ENCODE measurements around the gene PPP4R1. TPM values are rescaled to one million over a fixed set of nuclear protein-coding genes. Genes with fewer than 3 reads are reported as not detected.

Gene PPP4R1
- total and polyA plus RNA-seq, 8 donors, result 25.9 to 372 (median 40.7) TPM

DNA sequence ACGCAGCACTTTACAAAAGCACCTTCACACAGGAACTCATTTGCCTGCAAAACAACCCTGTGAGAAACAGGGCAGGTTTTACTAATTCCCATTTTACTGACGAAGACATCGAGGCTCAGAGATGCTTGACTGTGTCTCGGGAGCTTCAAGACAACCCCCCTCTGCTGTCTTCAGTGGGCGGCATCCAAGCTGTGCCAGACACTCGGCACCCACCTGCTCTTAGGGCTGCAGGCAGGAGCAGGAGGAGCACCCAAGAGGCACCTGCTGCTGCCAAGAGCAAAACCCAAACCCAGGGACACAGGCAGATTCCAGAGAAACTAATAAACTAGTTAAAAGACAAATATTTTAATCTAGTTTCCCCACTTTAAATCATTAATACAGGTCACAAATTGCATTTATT, 67.9 kb downstream of the PPP4R1 start:
- WGBS, 5 donors, result 77 to 92% (median 87%) methylated on average over 6 of the region's 6 CpGs
- intact Hi-C loops (cut with DNase I; ENCODE audit: low total_unique reads), result no loop called here
- H3K27me3 ChIP-seq, result no peaks in the 10 kb centered on the region
- TF ChIP-seq, protein P1, sequence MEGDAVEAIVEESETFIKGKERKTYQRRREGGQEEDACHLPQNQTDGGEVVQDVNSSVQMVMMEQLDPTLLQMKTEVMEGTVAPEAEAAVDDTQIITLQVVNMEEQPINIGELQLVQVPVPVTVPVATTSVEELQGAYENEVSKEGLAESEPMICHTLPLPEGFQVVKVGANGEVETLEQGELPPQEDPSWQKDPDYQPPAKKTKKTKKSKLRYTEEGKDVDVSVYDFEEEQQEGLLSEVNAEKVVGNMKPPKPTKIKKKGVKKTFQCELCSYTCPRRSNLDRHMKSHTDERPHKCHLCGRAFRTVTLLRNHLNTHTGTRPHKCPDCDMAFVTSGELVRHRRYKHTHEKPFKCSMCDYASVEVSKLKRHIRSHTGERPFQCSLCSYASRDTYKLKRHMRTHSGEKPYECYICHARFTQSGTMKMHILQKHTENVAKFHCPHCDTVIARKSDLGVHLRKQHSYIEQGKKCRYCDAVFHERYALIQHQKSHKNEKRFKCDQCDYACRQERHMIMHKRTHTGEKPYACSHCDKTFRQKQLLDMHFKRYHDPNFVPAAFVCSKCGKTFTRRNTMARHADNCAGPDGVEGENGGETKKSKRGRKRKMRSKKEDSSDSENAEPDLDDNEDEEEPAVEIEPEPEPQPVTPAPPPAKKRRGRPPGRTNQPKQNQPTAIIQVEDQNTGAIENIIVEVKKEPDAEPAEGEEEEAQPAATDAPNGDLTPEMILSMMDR (IDR thresholded peaks at IDR 0.05), result no peak
- TF ChIP-seq POLR2AphosphoS5 (IDR thresholded peaks at IDR 0.05), result no peak
- no peak for TF ChIP-seq EP300 (IDR thresholded peaks at IDR 0.05)
- TF ChIP-seq POLR2A (IDR thresholded peaks at IDR 0.05), result no peak
- H3K4me3 ChIP-seq, result no peak overlapping the region
- DNase-seq, result no peak
- H3K9me3 ChIP-seq, result no peaks in the 10 kb centered on the region
- H3K4me1 ChIP-seq, result peaks cover 6 to 17% (median 15%) of the 10 kb centered on the region in 4 donors
- H3K27ac ChIP-seq, result no peak overlapping the region
- peaks cover 38 to 73% (median 70%) of the 10 kb centered on the region in 4 donors for H3K36me3 ChIP-seq

DNA sequence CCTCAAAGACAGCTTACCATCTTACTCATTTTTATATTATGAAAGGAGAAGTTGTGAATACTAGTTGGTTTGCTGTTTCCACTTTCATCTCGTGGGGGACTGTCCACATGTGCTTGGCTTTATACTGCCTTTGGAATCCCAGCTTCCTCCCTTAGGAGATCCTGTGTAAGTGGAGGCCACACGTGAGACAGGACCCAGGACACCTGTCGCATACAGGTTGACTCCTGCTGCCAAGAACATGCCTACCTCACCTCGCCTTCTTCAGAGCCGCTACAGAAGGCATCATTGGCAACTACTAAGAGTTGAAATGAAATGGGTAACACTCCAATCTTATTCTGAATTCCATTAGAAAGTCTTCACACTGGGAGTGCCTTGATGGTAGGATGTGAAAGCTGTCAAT, 69.3 kb downstream of the PPP4R1 start:
- Histone ChIP-seq H3K4me3 (no peak overlapping the region), H3K36me3 (peaks cover 32 to 67% (median 61%) of the 10 kb centered on the region in 4 donors), H3K9me3 (no peaks in the 10 kb centered on the region), H3K27me3 (no peaks in the 10 kb centered on the region), H3K27ac (no peak overlapping the region), H3K4me1 (peaks cover 6 to 17% (median 15%) of the 10 kb centered on the region in 4 donors)
- 84 to 89% (median 85%) methylated on average over 5 of the region's 5 CpGs for WGBS, 5 donors
- TF ChIP-seq, protein P1 (IDR thresholded peaks at IDR 0.05), result no peak
- TF ChIP-seq POLR2AphosphoS5 (IDR thresholded peaks at IDR 0.05) (no peak), POLR2A (IDR thresholded peaks at IDR 0.05) (no peak), EP300 (IDR thresholded peaks at IDR 0.05) (no peak)
- no peak for DNase-seq
- intact Hi-C loops (cut with DNase I; ENCODE audit: low total_unique reads), result no loop called here

DNA sequence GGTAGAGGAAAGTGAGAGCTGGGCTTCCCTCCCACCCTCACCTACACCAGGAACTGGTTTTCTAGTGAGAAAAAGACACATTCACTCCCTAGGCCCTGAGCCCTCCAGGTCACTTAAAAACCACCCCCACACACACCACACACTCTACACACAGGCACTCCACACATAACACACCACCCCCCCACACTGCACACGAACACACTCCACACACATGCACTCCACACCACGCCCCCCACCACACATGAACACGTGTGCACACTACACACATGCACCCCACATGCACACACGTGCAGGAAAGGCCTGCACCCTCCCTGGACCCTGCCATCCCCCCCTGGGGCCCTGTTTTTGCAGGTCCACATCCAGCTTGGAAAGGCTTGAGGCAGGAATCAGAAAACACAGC, 71.4 kb downstream of the PPP4R1 start:
- Histone ChIP-seq H3K4me1 (peaks cover 6 to 15% (median 6%) of the 10 kb centered on the region in 4 donors), H3K27ac (no peak overlapping the region), H3K9me3 (no peaks in the 10 kb centered on the region), H3K27me3 (no peaks in the 10 kb centered on the region), H3K36me3 (peaks cover 21 to 67% (median 61%) of the 10 kb centered on the region in 4 donors), H3K4me3 (no peak overlapping the region)
- DNase-seq, result no peak
- intact Hi-C loops (cut with DNase I; ENCODE audit: low total_unique reads), result no loop called here
- TF ChIP-seq POLR2AphosphoS5 (IDR thresholded peaks at IDR 0.05), result no peak
- TF ChIP-seq POLR2A (IDR thresholded peaks at IDR 0.05), result no peak
- TF ChIP-seq, protein P1 (IDR thresholded peaks at IDR 0.05), result no peak
- TF ChIP-seq EP300 (IDR thresholded peaks at IDR 0.05), result no peak
- 75 to 95% (median 90%) methylated on average over 4 of the region's 4 CpGs for WGBS, 5 donors

DNA sequence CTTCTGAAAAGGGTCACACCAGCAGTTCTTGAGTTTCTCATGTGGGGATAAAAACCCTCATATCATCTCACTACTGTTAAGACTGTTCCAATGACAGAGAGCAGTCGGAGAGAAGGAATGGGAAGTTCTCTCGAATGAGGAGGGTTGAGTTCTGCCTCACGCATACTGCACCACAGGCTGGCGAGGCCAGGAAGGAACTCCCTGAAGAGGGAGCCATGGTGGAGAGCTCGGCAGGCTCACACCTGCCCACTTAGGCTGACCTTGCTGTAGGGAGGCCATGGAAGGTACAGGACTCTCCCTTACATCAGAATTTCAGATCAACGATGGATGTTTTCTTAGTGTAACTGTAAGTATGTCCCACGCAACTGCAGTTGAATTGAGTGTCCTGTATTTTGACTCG, 74.4 kb downstream of the PPP4R1 start:
- Histone ChIP-seq H3K4me3 (no peak overlapping the region), H3K27ac (no peak overlapping the region), H3K9me3 (no peaks in the 10 kb centered on the region), H3K27me3 (no peaks in the 10 kb centered on the region), H3K36me3 (peaks cover 11 to 62% (median 55%) of the 10 kb centered on the region in 4 donors), H3K4me1 (no peaks in the 10 kb centered on the region)
- DNase-seq, result no peak
- TF ChIP-seq POLR2AphosphoS5 (IDR thresholded peaks at IDR 0.05), result no peak
- TF ChIP-seq, protein P1 (IDR thresholded peaks at IDR 0.05), result no peak
- WGBS, 5 donors, result 76 to 89% (median 86%) methylated on average over 8 of the region's 8 CpGs
- intact Hi-C loops (cut with DNase I; ENCODE audit: low total_unique reads), result no loop called here
